GM23338 (cell line): ENCODE results near the gene EHD1. TPM values are rescaled to one million over a fixed set of nuclear protein-coding genes. Genes with fewer than 3 reads are reported as not detected.
A peak's percentile ranks its signal among the peaks of the same experiment; 100 is the strongest.

Experiments
- ATAC-seq: fragments of 200-7000 bp; cut with Tn5 transposase; 3 replicates; pipeline ENCODE4 v1.9.1; 2020
- DNase-seq: peaks from one replicate; pipeline ENCODE4 v3.0.0-alpha.2; 2015; ENCODE audit warnings: low spot score
- H2AFZ ChIP-seq: fragments of 200-600 bp; sonication (generic); 2 replicates; pipeline ENCODE4 v1.8.0; 2016; ENCODE audit warnings: antibody characterized with exemption, mild to moderate bottlenecking, moderate library complexity
- H3F3A ChIP-seq: fragments of 200-600 bp; sonication (generic); replicated peaks from 2 replicates; pipeline ENCODE4 v1.8.0; 2017; ENCODE audit warnings: antibody characterized with exemption, mixed run types, low read depth
- H3K27ac ChIP-seq: fragments of 200-600 bp; sonication (generic); 2 replicates; pipeline ENCODE4 v1.6.1; 2016; ENCODE audit warnings: low read depth
- H3K27me3 ChIP-seq: fragments of 200-600 bp; sonication (generic); 2 replicates; pipeline ENCODE4 v1.8.0; 2016; ENCODE audit warnings: mild to moderate bottlenecking, mixed run types, moderate library complexity; ENCODE audit not compliant: insufficient read depth
- H3K36me3 ChIP-seq: fragments of 200-600 bp; sonication (generic); 2 replicates; pipeline ENCODE4 v1.8.0; 2016; ENCODE audit warnings: mild to moderate bottlenecking; ENCODE audit not compliant: insufficient read depth
- H3K4me1 ChIP-seq: fragments of 200-600 bp; sonication (generic); 2 replicates; pipeline ENCODE4 v1.8.0; 2016; ENCODE audit warnings: mild to moderate bottlenecking, moderate library complexity; ENCODE audit not compliant: insufficient read depth
- H3K4me2 ChIP-seq: fragments of 200-600 bp; sonication (generic); 2 replicates; pipeline ENCODE4 v1.7.1; 2017; ENCODE audit warnings: mixed run types
- H3K4me3 ChIP-seq: fragments of 200-600 bp; sonication (generic); 2 replicates; pipeline ENCODE4 v1.6.1; 2016; ENCODE audit warnings: mixed run types
- H3K79me2 ChIP-seq: fragments of 200-600 bp; sonication (generic); replicated peaks from 2 replicates; pipeline ENCODE4 v1.8.0; 2017; ENCODE audit warnings: mild to moderate bottlenecking; ENCODE audit not compliant: insufficient read depth
- H3K9me2 ChIP-seq: fragments of 200-600 bp; sonication (generic); 2 replicates; pipeline ENCODE4 v1.8.0; 2017; ENCODE audit not compliant: insufficient read depth
- H4K20me1 ChIP-seq: fragments of 200-600 bp; sonication (generic); replicated peaks from 2 replicates; pipeline ENCODE4 v1.8.0; 2017; ENCODE audit warnings: mild to moderate bottlenecking; ENCODE audit not compliant: insufficient read depth
- H3K27ac Mint-ChIP-seq: 2 replicates; pipeline ENCODE4 v1.8.0; 2020; ENCODE audit warnings: inconsistent platforms, mild to moderate bottlenecking, moderate library complexity, mixed read lengths
- H3K27me3 Mint-ChIP-seq: 3 replicates; pipeline ENCODE4 v1.8.0; 2022; ENCODE audit warnings: low read depth, mild to moderate bottlenecking, moderate library complexity, mixed read lengths, inconsistent platforms; ENCODE audit not compliant: insufficient read depth, poor library complexity
- H3K36me3 Mint-ChIP-seq: 3 replicates; pipeline ENCODE4 v1.8.0; 2021; ENCODE audit warnings: low read depth, mild to moderate bottlenecking, inconsistent platforms, moderate library complexity, mixed read lengths
- H3K4me1 Mint-ChIP-seq: 3 replicates; pipeline ENCODE4 v1.8.0; 2020; ENCODE audit warnings: mild to moderate bottlenecking, inconsistent platforms, mixed read lengths
- H3K4me3 Mint-ChIP-seq: 3 replicates; pipeline ENCODE4 v1.8.0; 2021; ENCODE audit warnings: moderate library complexity, mild to moderate bottlenecking, inconsistent platforms, mixed read lengths
- H3K9me3 Mint-ChIP-seq: 3 replicates; pipeline ENCODE4 v1.8.0; 2020; ENCODE audit warnings: moderate library complexity, mild to moderate bottlenecking, inconsistent platforms, mixed read lengths
- CREB1 ChIP-seq: fragments of 250-450 bp; sonication (Bioruptor Pico); IDR thresholded peaks from 2 replicates; pipeline ENCODE4 v1.5.0; 2020; ENCODE audit warnings: low read depth, mild to moderate bottlenecking, moderate library complexity
- ETS1 ChIP-seq: IDR thresholded peaks from 2 replicates; pipeline ENCODE4 v1.6.1; 2016; ENCODE audit warnings: antibody characterized with exemption
- EZH2 ChIP-seq: fragments of 200-600 bp; sonication (generic); IDR thresholded peaks from one replicate; pipeline ENCODE4 v1.8.0; 2017; ENCODE audit warnings: antibody characterized with exemption, mild to moderate bottlenecking, low read depth; ENCODE audit not compliant: unreplicated experiment
- EZH2phosphoT487 ChIP-seq: fragments of 200-600 bp; sonication (generic); IDR thresholded peaks from one replicate; pipeline ENCODE4 v1.8.1; 2018; ENCODE audit warnings: antibody characterized with exemption; ENCODE audit not compliant: unreplicated experiment
- JUNB ChIP-seq: IDR thresholded peaks from one replicate; pipeline ENCODE4 v1.6.1; 2016; ENCODE audit warnings: antibody characterized with exemption; ENCODE audit not compliant: unreplicated experiment
- NANOG ChIP-seq: IDR thresholded peaks from 2 replicates; pipeline ENCODE4 v1.6.1; 2016; ENCODE audit warnings: antibody characterized with exemption, borderline replicate concordance
- POLR2AphosphoS5 ChIP-seq: IDR thresholded peaks from 2 replicates; pipeline ENCODE4 v1.6.1; 2016; ENCODE audit warnings: antibody characterized with exemption, low read depth
- REST ChIP-seq: IDR thresholded peaks from one replicate; pipeline ENCODE4 v1.6.1; 2018; ENCODE audit warnings: antibody characterized with exemption; ENCODE audit not compliant: unreplicated experiment
- STAT1 ChIP-seq: IDR thresholded peaks from one replicate; pipeline ENCODE4 v1.6.1; 2016; ENCODE audit warnings: antibody characterized with exemption; ENCODE audit not compliant: unreplicated experiment
- ZNF114 ChIP-seq: fragments of 250-450 bp; sonication (Bioruptor Pico); IDR thresholded peaks from 2 replicates; pipeline ENCODE4 v1.5.0; 2020; ENCODE audit warnings: mild to moderate bottlenecking, moderate library complexity
- ZNF331 ChIP-seq: fragments of 250-450 bp; sonication (Bioruptor Pico); IDR thresholded peaks from 2 replicates; pipeline ENCODE4 v1.5.0; 2020; ENCODE audit warnings: low read depth, mild to moderate bottlenecking, moderate library complexity
- ZNF462 ChIP-seq: fragments of 250-450 bp; sonication (Bioruptor Pico); IDR thresholded peaks from 2 replicates; pipeline ENCODE4 v1.5.0; 2020; ENCODE audit warnings: mild to moderate bottlenecking, moderate library complexity
- long read RNA-seq: library from polyadenylated mRNA; unstranded; transcript quantifications from one replicate; pipeline ENCODE4 v2.0.0, GENCODE V29; 2020; ENCODE audit not compliant: unreplicated experiment
- polyA plus RNA-seq: library from polyadenylated mRNA; unstranded; fragments of >200 nt; fragmentation: Nextera tagmentation; extraction: Ambion mirVana; gene quantifications from 2 replicates; pipeline ENCODE4 v1.2.1, GENCODE V29; 2016
- total RNA-seq: library from RNA; depleted of rRNA; stranded (reverse); fragments of >200 nt; shearing (Covaris generic); gene quantifications from 2 replicates; pipeline ENCODE4 v1.2.3, GENCODE V29; 2014; rRNA removed
- TF ChIP-seq, protein P1 (sequence below), 2 experiments: fragments of 200-600 bp in 1 of 2; sonication (generic) in 1 of 2; conservative IDR thresholded peaks; 2 replicates each; pipeline versions ENCODE4 v1.5.1 to v1.6.1; 2016 to 2017; ENCODE audit warnings: antibody characterized with exemption in 2 of 2, low read depth in 2 of 2, mild to moderate bottlenecking in 2 of 2, moderate library complexity in 1 of 2

EHD1 gene
- total RNA-seq, result 43.8 and 69.7 TPM in 2 replicates
- polyA plus RNA-seq, result 16.7 and 16.9 TPM in 2 replicates
- long read RNA-seq, full-length matches to known transcripts, result 8 of 10 reads
- long read RNA-seq, partial matches to known transcripts, result 0 of 10 reads
- long read RNA-seq, other reads (novel, unspliced or antisense), result 2 of 10 reads

GRCh38 chr11:64878494-64879243, at the start of gene EHD1:
TSS of gene EHD1 (minus strand) at chr11:64878621. CDS start at chr11:64878464, 157 bp downstream.
- peaks cover 29% of the 10 kb centered on the region for H3K4me1 Mint-ChIP-seq
- no peaks in the 10 kb centered on the region for H3K36me3 ChIP-seq
- no peaks in the 10 kb centered on the region; the same call in 1 of the 2 replicates for H4K20me1 ChIP-seq
- no peaks in the 10 kb centered on the region for H3K9me3 Mint-ChIP-seq
- H3K36me3 Mint-ChIP-seq, result peaks cover 4% of the 10 kb centered on the region; the same call in 1 of the 3 replicates
- H3K79me2 ChIP-seq, result peaks cover 21% of the 10 kb centered on the region
- ATAC-seq (peak; percentile 83), DNase-seq (peak; percentile 99)
- H3K9me2 ChIP-seq, result no peaks in the 10 kb centered on the region
- H3K4me1 ChIP-seq, result peaks cover 15% of the 10 kb centered on the region; the same call in 1 of the 2 replicates
- H3K4me3 Mint-ChIP-seq, result peak within 1 kb of the TSS; percentile 98
- peak within 1 kb of the TSS; percentile 93 for H3K4me2 ChIP-seq
- peaks cover 5% of the 10 kb centered on the region; the same call in 1 of the 2 replicates for H3K27me3 ChIP-seq
- peak within 1 kb of the TSS; percentile 98 for H2AFZ ChIP-seq
- H3K27ac ChIP-seq, result peak within 1 kb of the TSS; percentile 78; the same call in 1 of the 2 replicates
- peak within 1 kb of the TSS; percentile 98 for H3K4me3 ChIP-seq
- peaks cover 8% of the 10 kb centered on the region for H3K27me3 Mint-ChIP-seq
- TF ChIP-seq JUNB (peak; percentile 71), ZNF462 (CRISPR knock-in tag) (no peak), STAT1 (no peak), CREB1 (peak; percentile 64), ZNF114 (CRISPR knock-in tag) (peak; percentile 98; the same call in 1 of the 2 replicates), REST (no peak), POLR2AphosphoS5 (peak; percentile 87), EZH2 (no peak), ETS1 (no peak), NANOG (no peak), EZH2phosphoT487 (no peak), ZNF331 (CRISPR knock-in tag) (no peak)
- TF ChIP-seq, protein P1, sequence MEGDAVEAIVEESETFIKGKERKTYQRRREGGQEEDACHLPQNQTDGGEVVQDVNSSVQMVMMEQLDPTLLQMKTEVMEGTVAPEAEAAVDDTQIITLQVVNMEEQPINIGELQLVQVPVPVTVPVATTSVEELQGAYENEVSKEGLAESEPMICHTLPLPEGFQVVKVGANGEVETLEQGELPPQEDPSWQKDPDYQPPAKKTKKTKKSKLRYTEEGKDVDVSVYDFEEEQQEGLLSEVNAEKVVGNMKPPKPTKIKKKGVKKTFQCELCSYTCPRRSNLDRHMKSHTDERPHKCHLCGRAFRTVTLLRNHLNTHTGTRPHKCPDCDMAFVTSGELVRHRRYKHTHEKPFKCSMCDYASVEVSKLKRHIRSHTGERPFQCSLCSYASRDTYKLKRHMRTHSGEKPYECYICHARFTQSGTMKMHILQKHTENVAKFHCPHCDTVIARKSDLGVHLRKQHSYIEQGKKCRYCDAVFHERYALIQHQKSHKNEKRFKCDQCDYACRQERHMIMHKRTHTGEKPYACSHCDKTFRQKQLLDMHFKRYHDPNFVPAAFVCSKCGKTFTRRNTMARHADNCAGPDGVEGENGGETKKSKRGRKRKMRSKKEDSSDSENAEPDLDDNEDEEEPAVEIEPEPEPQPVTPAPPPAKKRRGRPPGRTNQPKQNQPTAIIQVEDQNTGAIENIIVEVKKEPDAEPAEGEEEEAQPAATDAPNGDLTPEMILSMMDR (conservative IDR thresholded peaks at IDR 0.05; ENCODE audit: low read depth in 2 of 2), result peak; percentile 12 to 80; a peak in 2 of 4 replicates
- H3F3A ChIP-seq, result 0 out of 2 replicates have a peak, but pooled peaks cover 3% of the 10 kb centered on the region
- peak within 1 kb of the TSS; percentile 87 for H3K27ac Mint-ChIP-seq
